Ammon's horn (tissue), 1 donor: ENCODE data around the gene PPCDC.
A peak's percentile ranks its signal among the peaks of the same experiment; 100 is the strongest.
"Not testable (repeated sequence)": the region's sequence is repeated elsewhere in the genome, so short reads cannot be mapped to it uniquely, and the experiment has no call there.

ENCODE experiments used
- DNase-seq: peaks from one replicate; pipeline ENCODE4 v3.0.0-alpha.2; 2016; ENCODE audit warnings: low spot score

PPCDC gene

DNA sequence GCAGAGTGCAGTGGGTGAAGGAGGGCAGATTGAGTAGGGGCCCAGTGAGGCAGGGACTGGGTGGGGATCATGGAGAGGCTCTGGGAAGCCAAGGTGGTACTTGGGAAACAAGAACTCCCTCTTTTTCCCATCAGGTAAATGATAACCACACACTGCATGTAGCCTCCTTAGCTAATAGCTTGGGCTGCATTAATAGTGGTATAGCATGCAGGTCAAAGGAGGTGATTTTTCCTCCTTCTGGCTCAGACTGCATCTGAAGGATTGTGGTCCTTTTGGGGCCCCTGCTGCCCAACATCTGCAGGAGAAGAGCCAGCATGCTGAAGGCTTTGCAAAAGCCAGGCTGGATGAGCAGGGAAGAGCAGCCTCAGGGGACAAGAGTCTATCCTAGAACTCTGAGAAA lies 45.4 kb downstream of the PPCDC start:
- no peak for DNase-seq

DNA sequence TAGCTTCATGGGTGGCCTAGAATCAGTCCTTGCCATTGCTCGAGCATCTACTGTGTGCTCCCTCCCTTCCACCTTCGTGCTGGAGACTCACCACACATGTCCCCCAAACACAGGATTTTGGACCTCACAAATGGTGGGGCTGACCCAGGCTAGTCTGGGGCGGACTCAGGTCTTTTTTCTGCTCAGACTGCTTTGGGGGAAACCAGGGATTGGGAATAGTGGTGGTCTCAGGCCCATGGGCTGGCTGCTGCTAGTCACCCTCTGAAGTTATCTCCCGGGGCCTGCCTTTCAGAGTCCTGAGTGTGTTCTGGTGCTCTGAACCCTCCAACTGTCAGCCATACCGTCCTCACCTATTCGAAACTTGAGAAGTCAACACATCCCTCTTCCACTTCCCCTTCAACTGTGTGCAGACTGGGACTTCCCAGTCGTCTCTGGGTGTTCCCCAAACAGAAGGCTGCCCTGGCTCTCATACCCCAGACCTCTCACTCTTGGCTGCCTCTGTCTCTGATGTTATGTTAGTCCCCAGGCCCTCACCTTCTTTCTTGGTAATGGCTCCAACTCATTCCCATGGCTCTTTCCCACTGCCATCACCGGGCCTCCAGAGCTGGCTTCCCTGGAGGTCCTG lies 46.0 kb downstream of the PPCDC start:
- peak; percentile 58 for DNase-seq

DNA sequence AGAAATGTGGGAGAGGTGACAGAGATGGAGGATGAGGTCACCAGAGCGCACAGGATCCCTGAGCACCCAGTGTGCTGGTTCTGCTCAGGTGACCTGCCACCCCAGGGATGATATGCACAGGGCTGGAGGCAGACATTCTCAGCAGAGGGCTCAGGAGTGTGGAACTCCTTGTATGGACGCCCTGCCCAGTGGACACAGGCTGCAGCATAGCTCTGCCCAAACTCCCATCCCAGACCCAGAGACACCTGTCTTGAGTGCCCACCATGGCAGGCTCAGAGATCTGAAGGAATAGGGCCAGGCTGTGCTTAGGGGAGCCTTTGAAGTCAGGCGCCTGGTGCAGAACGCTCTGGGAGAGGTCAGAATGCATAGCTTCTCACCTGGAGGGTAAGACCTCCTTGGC lies 47.3 kb downstream of the PPCDC start:
- no peak for DNase-seq

DNA sequence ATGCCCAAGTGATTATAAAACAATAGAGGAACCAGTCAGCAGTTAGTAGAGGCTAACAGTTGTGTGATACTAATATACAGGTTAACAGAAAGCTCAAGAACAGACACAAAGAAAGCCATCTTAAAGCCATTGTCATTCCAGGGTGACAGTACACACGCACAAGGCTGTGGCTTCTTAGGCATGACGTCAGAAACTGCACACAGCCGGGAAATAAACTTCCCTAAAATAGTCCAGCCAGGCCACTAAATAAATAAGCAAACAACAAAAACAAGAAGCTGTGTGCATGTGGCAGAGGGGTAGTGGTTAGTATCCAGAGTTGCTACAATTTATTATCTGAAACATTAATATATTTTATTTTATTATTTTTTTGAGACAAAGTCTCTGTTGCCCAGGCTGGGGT lies 49.8 kb downstream of the PPCDC start:
- DNase-seq, result peak; percentile 28

DNA sequence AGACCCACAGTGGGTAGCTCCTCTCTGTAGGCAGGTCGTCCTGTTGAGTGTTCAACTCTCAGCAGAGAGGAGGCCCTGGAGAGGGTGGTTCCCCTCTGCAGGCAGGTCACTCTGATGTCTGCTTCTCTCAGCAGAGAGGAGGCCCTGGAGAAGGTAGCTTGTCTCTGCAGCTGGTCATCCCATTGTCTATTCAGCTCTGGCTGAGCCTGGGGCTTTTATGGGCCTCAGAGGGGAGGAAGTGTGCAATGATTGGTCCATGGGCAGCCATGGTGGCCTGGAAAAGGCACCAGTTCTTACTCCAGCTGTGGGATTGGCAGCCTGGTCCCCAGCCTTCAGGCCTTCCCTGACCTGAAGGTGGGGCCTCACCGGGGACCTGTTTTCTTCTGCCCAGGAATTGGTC lies 52.9 kb downstream of the PPCDC start:
- no peak for DNase-seq

DNA sequence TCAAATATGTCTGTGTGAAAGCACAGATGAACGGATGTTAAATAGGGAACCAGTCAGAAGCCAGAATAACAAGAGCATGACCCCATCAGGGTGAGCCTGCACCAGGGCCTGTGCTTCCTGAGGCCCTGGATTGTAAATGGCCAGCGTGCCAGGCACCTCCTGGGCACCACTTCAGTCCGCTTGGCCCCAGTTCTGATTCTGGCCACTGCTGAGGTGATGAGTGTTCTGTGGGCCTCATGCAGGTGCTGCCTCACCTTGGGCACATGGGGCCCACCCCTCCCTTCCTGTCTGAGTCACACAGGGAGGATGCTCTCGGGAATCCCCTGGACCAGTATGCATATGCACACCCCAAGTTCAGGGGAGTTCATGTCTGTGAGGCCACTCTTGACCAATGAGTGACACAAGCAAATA lies 54.2 kb downstream of the PPCDC start:
- not testable (repeated sequence) for DNase-seq

DNA sequence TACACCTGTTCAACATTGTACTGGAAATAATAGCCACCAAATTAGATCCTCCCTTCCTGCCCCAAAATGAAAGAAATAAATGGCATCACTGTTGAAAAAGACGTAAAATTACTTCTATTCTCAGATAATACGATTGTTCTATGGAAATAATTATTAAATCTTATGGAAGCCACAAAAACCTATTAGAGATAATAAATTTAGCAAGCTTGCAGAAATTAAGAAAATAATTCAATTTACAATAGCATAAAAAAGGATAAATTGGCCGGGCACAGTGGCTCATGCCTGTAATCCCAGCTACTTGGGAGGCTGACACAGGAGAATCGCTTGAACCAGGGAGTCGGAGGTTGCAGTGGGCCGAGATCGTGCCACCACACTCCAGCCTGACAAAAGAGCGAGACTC lies 57.8 kb downstream of the PPCDC start:
- no peak for DNase-seq

DNA sequence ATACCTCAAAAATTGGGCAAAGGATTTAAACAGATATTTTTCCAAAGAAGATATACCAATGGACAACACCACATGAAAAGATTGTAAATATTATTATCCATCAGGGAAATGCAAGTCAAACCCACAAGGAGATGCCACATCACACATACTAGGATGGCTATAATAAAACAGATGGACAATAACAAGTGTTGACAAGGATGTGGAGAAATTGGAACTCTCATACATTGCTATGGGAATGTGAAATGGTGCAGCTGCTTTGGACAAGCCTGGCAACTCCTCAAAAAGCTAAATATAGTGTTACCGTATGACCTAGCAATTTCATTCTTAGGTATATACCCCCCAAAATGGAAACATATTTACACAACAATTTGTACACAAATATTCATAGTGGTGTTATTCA lies 59.3 kb downstream of the PPCDC start:
- DNase-seq, result no peak

DNA sequence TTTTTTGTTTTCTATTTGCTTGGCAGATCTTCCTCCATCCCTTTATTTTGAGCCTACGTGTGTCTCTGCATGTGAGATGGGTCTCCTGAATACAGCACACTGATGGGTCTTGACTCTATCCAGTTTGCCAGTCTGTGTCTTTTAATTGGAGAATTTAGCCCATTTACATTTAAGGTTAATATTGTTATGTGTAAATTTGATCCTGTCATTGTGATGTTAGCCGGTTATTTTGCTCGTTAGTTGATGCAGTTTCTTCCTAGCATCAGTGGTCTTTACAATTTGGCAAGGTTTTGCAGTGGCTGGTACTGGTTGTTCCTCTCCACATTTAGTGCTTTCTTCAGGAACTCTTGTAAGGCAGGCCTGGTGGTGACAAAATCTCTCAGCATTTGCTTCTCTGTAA lies 62.3 kb downstream of the PPCDC start:
- DNase-seq, result not testable (repeated sequence)

DNA sequence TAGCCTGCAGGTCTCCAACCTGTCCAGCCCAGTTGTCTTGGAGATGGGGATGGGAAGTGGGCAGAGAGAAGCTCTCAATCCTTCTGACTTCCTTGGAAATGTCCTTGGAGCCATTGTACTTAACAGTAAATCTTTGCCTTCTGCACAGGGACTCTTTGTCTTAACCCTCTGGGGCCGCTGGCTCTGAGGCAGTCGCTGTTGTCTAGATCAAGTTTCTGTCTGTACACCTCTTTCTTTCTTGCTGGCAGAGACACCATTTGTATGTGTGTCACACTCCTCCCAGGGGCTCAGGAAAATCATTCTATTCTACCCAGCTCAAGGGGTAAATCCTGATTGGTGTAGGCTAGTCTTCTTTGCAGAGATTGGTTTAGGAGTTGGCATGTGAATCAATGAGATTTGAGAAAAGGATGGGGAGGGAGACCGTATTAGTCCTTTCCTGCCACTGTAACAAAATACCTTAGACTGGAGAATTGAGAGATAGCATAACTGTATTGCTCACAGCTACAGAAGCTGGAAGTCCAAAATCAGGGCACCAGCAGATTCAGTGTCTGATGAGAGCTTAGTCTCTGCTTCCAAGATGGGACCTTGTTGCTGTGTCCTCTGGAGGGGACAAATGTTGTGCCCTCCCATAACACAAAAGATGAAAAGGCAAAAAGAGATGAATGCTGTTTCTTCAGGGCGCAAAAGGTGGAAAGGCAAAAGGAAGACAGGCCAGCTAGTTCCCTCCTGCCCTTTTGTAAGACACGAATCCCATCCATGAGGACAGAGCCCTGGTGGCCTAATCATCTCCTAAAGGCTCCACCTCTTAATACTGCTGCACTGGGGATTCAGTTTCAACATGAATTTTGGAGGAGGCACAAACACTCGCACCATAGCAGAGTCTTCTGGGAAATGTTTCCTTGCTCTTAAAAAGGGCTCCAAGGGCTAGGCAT lies 66.3 kb downstream of the PPCDC start:
- no peak for DNase-seq

DNA sequence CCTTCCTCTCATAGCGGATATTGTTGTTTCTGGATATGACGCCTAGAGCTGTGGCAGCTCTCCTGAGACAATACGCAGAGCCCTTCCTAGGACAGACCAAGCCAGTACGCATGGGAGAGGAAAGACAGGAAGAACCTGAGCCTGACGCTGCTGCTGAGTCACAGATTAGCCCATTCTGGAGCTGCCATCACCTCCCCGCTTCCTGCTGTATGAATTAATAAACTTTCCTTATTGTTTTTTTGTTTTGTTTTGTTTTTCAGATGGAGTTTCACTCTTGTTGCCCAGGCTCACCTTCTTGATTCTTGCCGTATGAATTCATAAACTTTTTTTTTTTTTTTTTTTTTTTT lies 67.0 kb downstream of the PPCDC start:
- no peak for DNase-seq

DNA sequence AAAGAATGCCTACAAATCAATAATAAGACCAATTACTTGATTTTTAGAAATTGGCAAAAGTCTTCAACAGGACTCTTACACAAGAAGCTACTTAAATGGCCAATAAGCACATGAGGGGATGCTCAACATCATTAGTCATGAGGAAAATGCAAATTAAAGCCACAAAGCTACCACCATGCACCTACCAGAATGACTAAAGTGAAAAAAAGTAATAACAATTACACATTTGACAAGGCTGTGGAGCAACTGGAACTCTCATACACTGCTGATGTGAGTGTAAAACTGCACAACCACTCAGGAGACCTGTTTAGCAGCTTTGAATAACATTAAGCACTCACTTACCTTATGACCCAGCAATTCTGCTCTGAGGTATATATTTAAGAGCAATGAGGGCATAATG lies 68.4 kb downstream of the PPCDC start:
- DNase-seq, result no peak

DNA sequence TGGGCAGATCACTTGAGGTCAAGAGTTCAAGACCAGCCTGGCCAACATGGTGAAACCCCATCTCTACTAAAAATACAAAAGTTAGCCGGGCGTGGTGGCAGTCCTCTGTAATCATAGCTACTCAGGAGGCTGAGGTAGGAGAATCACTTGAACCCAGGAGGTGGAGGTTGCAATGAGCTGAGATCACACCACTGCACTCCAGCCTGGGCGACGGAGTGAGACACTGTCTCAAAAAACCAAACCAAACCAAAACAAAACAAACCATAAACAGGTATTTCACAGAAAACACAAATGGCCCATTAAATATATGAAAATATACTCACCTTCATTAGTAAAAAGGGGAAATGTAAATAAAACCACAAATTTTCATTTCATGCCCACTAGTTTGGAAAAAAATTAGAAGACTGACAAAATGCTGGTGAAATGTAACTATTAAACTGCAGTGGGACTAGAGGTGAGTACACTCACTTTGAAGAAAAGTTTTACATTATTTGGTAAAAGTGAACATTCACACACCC lies 71.6 kb downstream of the PPCDC start:
- not testable (repeated sequence) for DNase-seq

DNA sequence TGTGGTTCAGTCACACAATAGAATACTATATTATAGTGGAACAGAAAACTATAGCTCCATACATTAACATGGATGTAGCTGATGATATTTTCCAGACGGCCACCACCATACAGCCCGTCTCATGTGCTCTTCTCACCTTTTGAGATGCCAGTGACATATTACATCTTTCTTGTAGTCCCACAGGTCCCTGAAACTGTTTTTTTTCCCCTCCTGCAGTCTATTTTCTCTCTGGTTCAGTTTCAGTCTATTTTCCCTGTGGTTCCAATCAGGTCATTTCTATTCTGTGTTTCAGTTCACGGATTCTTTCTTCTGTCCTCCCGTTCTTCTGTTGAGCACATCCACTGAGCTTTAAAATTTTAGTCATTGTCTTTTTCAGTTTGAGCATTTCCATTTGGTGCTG lies 72.2 kb downstream of the PPCDC start:
- DNase-seq, result no peak

DNA sequence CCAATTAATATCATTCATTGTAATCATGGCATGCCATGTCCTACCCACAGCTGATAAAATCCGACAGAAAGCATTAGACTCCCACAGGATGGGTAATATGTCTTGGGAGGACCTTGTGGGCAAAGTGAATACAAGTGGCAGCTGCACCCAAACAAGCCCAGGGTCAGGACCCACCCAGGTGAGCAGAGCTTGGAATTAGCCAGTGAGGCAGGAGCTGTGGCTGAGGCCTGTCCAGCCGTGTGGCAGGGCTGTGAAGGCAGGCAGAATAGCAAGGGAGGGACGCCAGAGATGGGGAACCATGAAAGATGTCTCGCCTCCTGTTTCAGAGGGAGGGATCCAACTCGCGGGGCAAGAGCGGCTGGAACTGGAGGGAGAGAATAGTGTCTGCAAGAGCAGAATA lies 74.5 kb downstream of the PPCDC start:
- no peak for DNase-seq

DNA sequence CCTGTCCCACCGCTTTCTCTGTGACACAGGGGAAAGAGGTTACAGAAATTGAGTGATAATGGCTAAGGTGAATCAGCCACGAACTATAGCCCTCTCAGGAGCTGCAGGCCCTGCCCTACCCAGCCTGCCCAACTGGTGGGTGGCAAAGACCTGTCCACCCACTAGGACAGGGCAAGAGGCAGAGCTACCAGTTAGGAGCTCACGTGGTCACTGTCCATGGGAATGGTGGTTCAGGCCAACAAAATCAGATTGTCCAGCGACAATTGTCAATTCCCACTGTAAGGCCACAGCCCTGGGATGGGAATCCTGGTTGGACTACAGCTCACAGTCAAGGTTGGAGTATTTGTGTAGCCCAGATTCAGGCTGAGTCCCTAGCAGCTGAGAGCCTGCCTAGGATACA lies 75.0 kb downstream of the PPCDC start:
- DNase-seq, result no peak
